AG09309 (cell line): ENCODE measurements around the gene DOC2A.

Experiments
- DNase-seq: peaks from one replicate; pipeline ENCODE4 v3.0.0-alpha.2; 2010; ENCODE audit warnings: low read depth
- H3K4me3 ChIP-seq: 2 replicates; pipeline ENCODE4 v1.5.1; 2011; ENCODE audit warnings: mild to moderate bottlenecking, low read depth, low read length, moderate library complexity; ENCODE audit not compliant: control insufficient read depth
- CTCF ChIP-seq: IDR thresholded peaks from 2 replicates; pipeline ENCODE4 v1.5.1; 2011; ENCODE audit warnings: mild to moderate bottlenecking, low read depth, low read length, inconsistent platforms; ENCODE audit not compliant: insufficient read depth, control insufficient read depth; ENCODE audit errors: missing control alignments

DOC2A gene

GRCh38 chr16:29973384-29974246 is 37.2 kb downstream of the DOC2A start, which contains the start of gene TAOK2:
Gene TAOK2 (plus strand): TSS chr16:29973868. CDS start chr16:29977773, 3,905 bp downstream.
- TF ChIP-seq CTCF, result no peak
- peak within 1 kb of the TSS; percentile 95 for H3K4me3 ChIP-seq
- DNase-seq, result peak; percentile 94

GRCh38 chr16:29972992-29973383 is 37.8 kb downstream of the DOC2A start:
- no peak overlapping the region for H3K4me3 ChIP-seq
- DNase-seq, result no peak
- TF ChIP-seq CTCF, result no peak

- TF ChIP-seq CTCF, result no peak
- no peak for DNase-seq
- no peak overlapping the region for H3K4me3 ChIP-seq
Measured at GRCh38 chr16:29972500-29972899, 38.3 kb downstream of the DOC2A start.

- no peak for TF ChIP-seq CTCF
- H3K4me3 ChIP-seq, result no peak overlapping the region
- no peak for DNase-seq
Measured at GRCh38 chr16:29971304-29971703, 39.5 kb downstream of the DOC2A start.

- DNase-seq, result no peak
- H3K4me3 ChIP-seq, result no peak overlapping the region
- TF ChIP-seq CTCF, result no peak
Measured at GRCh38 chr16:29968205-29968604, 42.6 kb downstream of the DOC2A start.

GRCh38 chr16:29963021-29963743 is 47.6 kb downstream of the DOC2A start:
- no peak for TF ChIP-seq CTCF
- H3K4me3 ChIP-seq, result peak overlapping the region; percentile 79
- no peak for DNase-seq
